CD14-positive monocyte (primary cell): ENCODE results near the gene CENPM. TPM values are rescaled to one million over a fixed set of nuclear protein-coding genes. Genes with fewer than 3 reads are reported as not detected.

Experiments used
- DNase-seq, 3 donors: peaks; one replicate each; pipeline ENCODE4 v3.0.0-alpha.2; 2011 to 2022
- H2AFZ ChIP-seq: 2 replicates; pipeline ENCODE4 v1.6.0; 2012; ENCODE audit warnings: mild to moderate bottlenecking, low read depth, low read length, inconsistent platforms; ENCODE audit not compliant: insufficient read depth, poor library complexity, severe bottlenecking
- H3K27ac ChIP-seq, 2 donors: 1 replicate in 1 of 2; 2 replicates in 1 of 2; pipeline ENCODE4 v1.5.1; 2012 to 2013; ENCODE audit warnings: low read length in 2 of 2, control low read depth in 1 of 2, inconsistent platforms in 1 of 2, low read depth in 1 of 2, mild to moderate bottlenecking in 1 of 2
- H3K27me3 ChIP-seq, 2 donors: one replicate each; pipeline versions ENCODE4 v1.6.0 to v1.6.1; 2011 to 2013; ENCODE audit warnings: low read length in 2 of 2; ENCODE audit not compliant: control insufficient read depth in 2 of 2, insufficient read depth in 2 of 2
- H3K36me3 ChIP-seq, 2 donors: replicated peaks in 1 of 2; 1 replicate in 1 of 2; 2 replicates in 1 of 2; pipeline versions ENCODE4 v1.5.1 to v1.6.1; 2012 to 2013; ENCODE audit warnings: low read length in 2 of 2, control low read depth in 1 of 2, inconsistent platforms in 1 of 2, mild to moderate bottlenecking in 1 of 2; ENCODE audit not compliant: insufficient read depth in 2 of 2, control insufficient read depth in 1 of 2
- H3K4me1 ChIP-seq, 2 donors: 1 replicate in 1 of 2; 2 replicates in 1 of 2; pipeline versions ENCODE4 v1.5.1 to v1.6.1; 2012 to 2013; ENCODE audit warnings: low read length in 2 of 2, control low read depth in 1 of 2, inconsistent platforms in 1 of 2, mild to moderate bottlenecking in 1 of 2, moderate library complexity in 1 of 2; ENCODE audit not compliant: insufficient read depth in 2 of 2, control insufficient read depth in 1 of 2
- H3K4me2 ChIP-seq: replicated peaks from 2 replicates; pipeline ENCODE3; 2012; ENCODE audit warnings: low read length, moderate library complexity, mild to moderate bottlenecking; ENCODE audit not compliant: poor library complexity, severe bottlenecking; ENCODE audit errors: extremely low read depth
- H3K4me3 ChIP-seq, 3 experiments: fragments of 200-600 bp in 1 of 3; sonication (generic) in 1 of 3; replicated peaks in 1 of 3; 1 replicate in 2 of 3; 2 replicates in 1 of 3; pipeline ENCODE4 v1.5.1; 2011 to 2013; ENCODE audit warnings: low read length in 3 of 3, mild to moderate bottlenecking in 3 of 3, control low read depth in 2 of 3, low read depth in 2 of 3, inconsistent platforms in 1 of 3, moderate library complexity in 1 of 3
- H3K79me2 ChIP-seq: 2 replicates; pipeline ENCODE4 v1.6.0; 2012; ENCODE audit warnings: mild to moderate bottlenecking, control low read depth, inconsistent platforms, low read length, moderate library complexity; ENCODE audit not compliant: insufficient read depth
- H3K9ac ChIP-seq: 2 replicates; pipeline ENCODE4 v1.6.0; 2017; ENCODE audit warnings: low read length, mild to moderate bottlenecking; ENCODE audit not compliant: insufficient read depth, poor library complexity, severe bottlenecking
- H3K9me3 ChIP-seq, 2 donors: replicated peaks in 1 of 2; 1 replicate in 1 of 2; 2 replicates in 1 of 2; pipeline versions ENCODE4 v1.5.1 to v1.6.1; 2012 to 2013; ENCODE audit warnings: low read length in 2 of 2, control low read depth in 1 of 2; ENCODE audit not compliant: control insufficient read depth in 1 of 2, insufficient read depth in 1 of 2
- H4K20me1 ChIP-seq: 2 replicates; pipeline ENCODE4 v1.6.0; 2012; ENCODE audit warnings: mild to moderate bottlenecking, low read length, control low read depth, moderate library complexity; ENCODE audit not compliant: insufficient read depth
- H3K27ac Mint-ChIP-seq, 7 donors: one replicate each; pipeline ENCODE4 v1.8.0; 2020; ENCODE audit warnings: mild to moderate bottlenecking in 7 of 7, mixed read lengths in 7 of 7, moderate library complexity in 6 of 7, inconsistent platforms in 2 of 7
- H3K27me3 Mint-ChIP-seq, 3 donors: one replicate each; pipeline ENCODE4 v1.8.0; 2021 to 2022; ENCODE audit warnings: low read depth in 3 of 3, mild to moderate bottlenecking in 3 of 3, mixed read lengths in 3 of 3, moderate library complexity in 3 of 3, inconsistent platforms in 1 of 3
- H3K36me3 Mint-ChIP-seq, 2 donors: one replicate each; pipeline ENCODE4 v1.8.0; 2020; ENCODE audit warnings: mixed read lengths in 2 of 2, inconsistent platforms in 1 of 2, mild to moderate bottlenecking in 1 of 2
- H3K4me1 Mint-ChIP-seq: one replicate; pipeline ENCODE4 v1.8.0; 2020; ENCODE audit warnings: mild to moderate bottlenecking, mixed read lengths
- H3K4me3 Mint-ChIP-seq, 2 donors: one replicate each; pipeline ENCODE4 v1.8.0; 2020; ENCODE audit warnings: mild to moderate bottlenecking in 2 of 2, mixed read lengths in 2 of 2, moderate library complexity in 1 of 2
- H3K9me3 Mint-ChIP-seq, 7 donors: one replicate each; pipeline ENCODE4 v1.8.0; 2020 to 2022; ENCODE audit warnings: mixed read lengths in 7 of 7, mild to moderate bottlenecking in 6 of 7, moderate library complexity in 6 of 7, inconsistent platforms in 2 of 7
- WGBS: methylation state at CpG from one replicate; pipeline ENCODE4 v1.1.5; 2013; ENCODE audit warnings: missing lambda C conversion rate; ENCODE audit not compliant: insufficient coverage; 5-methylcytosine and 5-hydroxymethylcytosine counted together
- intact Hi-C, 2 donors: fragments of 100-400 bp; cut with micrococcal nuclease; formaldehyde crosslinking; loops; one replicate each; pipeline versions ENCODE4 v1.15.0 to v1.15.1; 2023
- polyA plus RNA-seq, 3 donors: library from polyadenylated mRNA; depleted of rRNA in 1 of 3; unstranded in 2 of 3; stranded (reverse) in 1 of 3; fragments of 300-500 nt in 2 of 3; fragments of >200 nt in 1 of 3; fragmentation: Illumina TruSeq in 2 of 3; gene quantifications; 1 replicate in 2 of 3; 2 replicates in 1 of 3; pipeline ENCODE4 v1.2.3, GENCODE V29; 2012 to 2021
- TF ChIP-seq, protein P1 (sequence below): fragments of 200-600 bp; IDR thresholded peaks from one replicate; pipeline ENCODE4 v1.8.0; 2022; ENCODE audit warnings: antibody characterized with exemption, mild to moderate bottlenecking

Gene CENPM
- polyA plus RNA-seq, 3 donors, result 0.20 TPM; not detected in 2

DNA sequence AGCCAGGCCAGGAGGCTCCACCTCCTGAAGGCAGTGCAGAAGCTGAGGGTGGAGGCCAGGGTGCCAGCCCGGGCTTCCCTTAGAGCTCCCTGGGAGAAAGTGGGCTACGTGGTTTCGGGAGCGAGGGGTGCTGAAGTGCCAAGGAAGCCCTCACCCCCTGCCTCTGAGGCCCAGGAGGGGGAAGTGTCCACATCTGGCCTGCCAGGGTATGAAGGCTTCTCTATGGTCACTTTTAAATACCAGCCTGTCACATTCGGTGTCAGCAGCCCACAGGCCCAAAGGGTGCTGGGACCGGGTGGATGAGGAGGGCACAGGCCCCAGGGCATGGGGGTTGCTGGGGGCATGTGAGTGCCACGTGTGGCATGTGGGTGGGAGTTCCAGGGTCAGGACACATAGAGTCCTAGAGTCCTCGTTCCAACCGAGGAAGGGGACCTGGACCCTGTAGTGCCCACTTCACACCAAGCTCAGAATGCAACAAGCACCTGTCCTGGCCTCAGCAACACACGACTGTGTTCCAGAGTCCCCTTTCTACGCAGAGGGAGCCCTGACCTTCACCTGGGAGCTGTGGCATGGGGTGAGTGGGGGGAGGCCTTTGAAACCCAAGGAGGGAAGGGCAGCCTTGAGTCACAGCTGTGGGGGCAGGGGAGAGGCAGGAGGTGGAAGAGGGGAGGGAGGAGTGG, 33.8 kb downstream of the CENPM start:
- Mint-ChIP-seq H3K9me3 (peaks cover 0 to 28% (median 13%) of the 10 kb centered on the region in 7 donors), H3K27me3 (peaks cover 62 to 89% (median 75%) of the 10 kb centered on the region in 3 donors), H3K4me1 (peaks cover 33% of the 10 kb centered on the region), H3K27ac (no peak overlapping the region), H3K4me3 (peak overlapping the region in 1 of 2 donors; percentile 78), H3K36me3 (peaks cover 7 to 9% of the 10 kb centered on the region in 2 donors)
- DNase-seq, result no peak
- Histone ChIP-seq H3K4me3 (no peak overlapping the region), H3K4me1 (peaks cover 28 to 55% of the 10 kb centered on the region in 2 donors), H3K36me3 (no peaks in the 10 kb centered on the region), H3K9me3 (peaks cover 0 to 35% of the 10 kb centered on the region in 2 donors), H2AFZ (no peak overlapping the region), H3K27ac (no peak overlapping the region), H3K9ac (no peak overlapping the region), H4K20me1 (peaks cover 12% of the 10 kb centered on the region), H3K27me3 (peaks cover 48 to 75% of the 10 kb centered on the region in 2 donors), H3K4me2 (no peak overlapping the region), H3K79me2 (no peaks in the 10 kb centered on the region)
- WGBS, result 73% methylated on average over 10 of the region's 11 CpGs
- intact Hi-C loops, result no loop called here
- TF ChIP-seq, protein P1, sequence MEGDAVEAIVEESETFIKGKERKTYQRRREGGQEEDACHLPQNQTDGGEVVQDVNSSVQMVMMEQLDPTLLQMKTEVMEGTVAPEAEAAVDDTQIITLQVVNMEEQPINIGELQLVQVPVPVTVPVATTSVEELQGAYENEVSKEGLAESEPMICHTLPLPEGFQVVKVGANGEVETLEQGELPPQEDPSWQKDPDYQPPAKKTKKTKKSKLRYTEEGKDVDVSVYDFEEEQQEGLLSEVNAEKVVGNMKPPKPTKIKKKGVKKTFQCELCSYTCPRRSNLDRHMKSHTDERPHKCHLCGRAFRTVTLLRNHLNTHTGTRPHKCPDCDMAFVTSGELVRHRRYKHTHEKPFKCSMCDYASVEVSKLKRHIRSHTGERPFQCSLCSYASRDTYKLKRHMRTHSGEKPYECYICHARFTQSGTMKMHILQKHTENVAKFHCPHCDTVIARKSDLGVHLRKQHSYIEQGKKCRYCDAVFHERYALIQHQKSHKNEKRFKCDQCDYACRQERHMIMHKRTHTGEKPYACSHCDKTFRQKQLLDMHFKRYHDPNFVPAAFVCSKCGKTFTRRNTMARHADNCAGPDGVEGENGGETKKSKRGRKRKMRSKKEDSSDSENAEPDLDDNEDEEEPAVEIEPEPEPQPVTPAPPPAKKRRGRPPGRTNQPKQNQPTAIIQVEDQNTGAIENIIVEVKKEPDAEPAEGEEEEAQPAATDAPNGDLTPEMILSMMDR, result no peak

DNA sequence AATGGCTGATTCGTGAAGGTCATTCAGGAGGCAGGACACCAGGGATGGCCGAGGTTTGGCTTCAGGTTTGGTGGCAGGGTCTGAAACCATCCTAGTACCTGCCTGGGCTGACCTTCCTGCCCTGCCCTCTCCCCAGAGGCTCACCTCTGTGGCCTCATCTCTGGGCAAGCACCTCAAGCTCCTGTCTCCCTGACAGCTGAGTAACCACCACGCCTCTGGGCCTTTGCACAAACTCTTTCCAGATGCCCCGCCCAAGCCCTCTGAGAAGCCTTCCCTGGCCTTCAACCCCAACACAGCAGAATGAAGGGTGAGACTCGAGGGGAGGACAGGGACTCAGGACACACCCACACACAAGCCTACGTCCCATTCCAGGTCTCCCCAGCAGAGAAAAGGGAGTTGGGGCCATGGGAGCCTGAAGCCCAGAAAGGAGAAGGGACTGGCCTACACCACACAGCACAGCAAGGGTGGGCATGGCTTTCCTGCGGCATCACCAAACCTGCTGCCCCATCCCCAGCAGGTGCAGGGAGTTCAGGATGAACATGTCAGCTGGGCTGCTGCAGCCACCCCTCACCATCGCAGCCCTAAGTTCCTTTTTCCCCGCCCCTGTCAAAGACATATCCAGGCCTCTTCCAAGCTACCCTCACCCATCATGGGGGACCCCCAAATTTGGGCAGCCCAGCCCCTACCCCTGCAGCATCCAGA, 34.5 kb downstream of the CENPM start:
- peaks cover 65 to 84% (median 73%) of the 10 kb centered on the region in 3 donors for H3K27me3 Mint-ChIP-seq
- H3K79me2 ChIP-seq, result no peaks in the 10 kb centered on the region
- H3K27me3 ChIP-seq, result peaks cover 48 to 70% of the 10 kb centered on the region in 2 donors
- H3K4me3 ChIP-seq, result no peak overlapping the region
- no peak for DNase-seq
- H3K9ac ChIP-seq, result no peak overlapping the region
- H3K36me3 Mint-ChIP-seq, result peaks cover 9 to 12% of the 10 kb centered on the region in 2 donors
- peaks cover 0 to 35% of the 10 kb centered on the region in 2 donors for H3K9me3 ChIP-seq
- peaks cover 34% of the 10 kb centered on the region for H3K4me1 Mint-ChIP-seq
- H2AFZ ChIP-seq, result no peak overlapping the region
- peaks cover 12% of the 10 kb centered on the region for H4K20me1 ChIP-seq
- TF ChIP-seq, protein P1, result no peak
- no peak overlapping the region for H3K4me2 ChIP-seq
- WGBS, result 93% methylated on average over 3 of the region's 9 CpGs
- peaks cover 27 to 55% of the 10 kb centered on the region in 2 donors for H3K4me1 ChIP-seq
- H3K27ac Mint-ChIP-seq, result no peak overlapping the region
- H3K27ac ChIP-seq, result no peak overlapping the region
- H3K36me3 ChIP-seq, result peaks cover 0 to 2% of the 10 kb centered on the region in 2 donors
- intact Hi-C loops, result no loop called here
- H3K4me3 Mint-ChIP-seq, result peak overlapping the region in 1 of 2 donors; percentile 78
- H3K9me3 Mint-ChIP-seq, result peaks cover 0 to 28% (median 13%) of the 10 kb centered on the region in 7 donors
